Measurements from ENCODE around the gene KRTAP12-2.

The KRTAP12-2 gene

GRCh38 chr21:44626673-44627143 lies 40.0 kb downstream of the KRTAP12-2 start, which contains the start of gene KRTAP10-9:
Gene KRTAP10-9 (plus strand): TSS chr21:44627093. CDS start chr21:44627172, 79 bp downstream.
- DNase-seq (ENCODE audit: low read depth in 2 of 2): no peak

- DNase-seq (ENCODE audit: low read depth in 2 of 2): no peak
These were observed 40.5 kb downstream of the KRTAP12-2 start for GRCh38 chr21:44626262-44626661.

- DNase-seq (ENCODE audit: low read depth in 2 of 2): no peak
These were observed 41.0 kb downstream of the KRTAP12-2 start for GRCh38 chr21:44625756-44626155.

- no peak for DNase-seq (ENCODE audit: low read depth in 2 of 2)
These were observed 43.2 kb downstream of the KRTAP12-2 start for GRCh38 chr21:44623575-44623974.

GRCh38 chr21:44619886-44620285 lies 46.8 kb downstream of the KRTAP12-2 start:
- no peak for DNase-seq (ENCODE audit: low read depth in 2 of 2)

GRCh38 chr21:44618909-44619308 lies 47.8 kb downstream of the KRTAP12-2 start:
- DNase-seq (ENCODE audit: low read depth in 2 of 2): no peak

GRCh38 chr21:44618504-44618903 lies 48.2 kb downstream of the KRTAP12-2 start:
- DNase-seq (ENCODE audit: low read depth in 2 of 2): no peak

GRCh38 chr21:44617071-44617501 lies 49.6 kb downstream of the KRTAP12-2 start:
- DNase-seq (ENCODE audit: low read depth in 2 of 2): no peak

GRCh38 chr21:44616591-44616926 lies 50.2 kb downstream of the KRTAP12-2 start:
- DNase-seq (ENCODE audit: low read depth in 2 of 2): no peak

Data from fibroblast of skin of left quadriceps (primary cell).